Naive thymus-derived CD4-positive, alpha-beta T cell (primary cell): ENCODE data around the gene SRCAP. TPM values are rescaled to one million over a fixed set of nuclear protein-coding genes. Genes with fewer than 3 reads are reported as not detected.

ENCODE experiments used
- ATAC-seq: fragments of 150-1000 bp; cut with Tn5 transposase; 2 replicates; pipeline ENCODE4 v1.10.0; 2021; ENCODE audit warnings: mild to moderate bottlenecking, moderate library complexity
- CTCF ChIA-PET: fragments of 350-600 bp; sonication (Branson Sonifier 250); formaldehyde crosslinking; loops from one replicate; lab custom pipeline; 2021; ENCODE audit warnings: antibody characterized with exemption; lab: Charles Lee
- POLR2A ChIA-PET: fragments of 350-600 bp; sonication (Branson Sonifier 250); formaldehyde crosslinking; loops from one replicate; lab custom pipeline; 2021; ENCODE audit warnings: antibody characterized with exemption, inconsistent platforms; lab: Charles Lee
- DNase-seq, 9 donors: peaks; one replicate each; pipeline versions ENCODE4 v3.0.0 to v3.0.0-alpha.2; 2020 to 2022; ENCODE audit warnings: mixed read lengths in 1 of 9
- H3K27ac ChIP-seq: one replicate; pipeline ENCODE4 v1.7.0; 2013; ENCODE audit warnings: mild to moderate bottlenecking, low read depth, low read length, moderate library complexity
- H3K27me3 ChIP-seq, 2 donors: one replicate each; pipeline ENCODE4 v1.7.0; 2013; ENCODE audit warnings: low read length in 2 of 2, mild to moderate bottlenecking in 2 of 2, moderate library complexity in 2 of 2; ENCODE audit not compliant: control insufficient read depth in 2 of 2, insufficient read depth in 2 of 2
- H3K36me3 ChIP-seq, 3 experiments: 1 replicate in 2 of 3; 2 replicates in 1 of 3; pipeline ENCODE4 v1.7.0; 2013; ENCODE audit warnings: low read length in 3 of 3, mild to moderate bottlenecking in 3 of 3, moderate library complexity in 1 of 3; ENCODE audit not compliant: insufficient read depth in 3 of 3, control insufficient read depth in 2 of 3
- H3K4me1 ChIP-seq, 2 donors: one replicate each; pipeline ENCODE4 v1.7.0; 2013; ENCODE audit warnings: low read length in 2 of 2, mild to moderate bottlenecking in 2 of 2, moderate library complexity in 1 of 2; ENCODE audit not compliant: control insufficient read depth in 2 of 2, insufficient read depth in 2 of 2
- H3K4me3 ChIP-seq: 2 replicates; pipeline ENCODE4 v1.7.0; 2013; ENCODE audit warnings: mild to moderate bottlenecking, low read length
- H3K9me3 ChIP-seq, 3 experiments: 1 replicate in 2 of 3; 2 replicates in 1 of 3; pipeline ENCODE4 v1.7.0; 2013; ENCODE audit warnings: low read length in 3 of 3; ENCODE audit not compliant: control insufficient read depth in 2 of 3
- H3K27ac Mint-ChIP-seq, 9 donors: one replicate each; pipeline ENCODE4 v1.8.0; 2020 to 2022; ENCODE audit warnings: mixed read lengths in 9 of 9, mild to moderate bottlenecking in 8 of 9, moderate library complexity in 5 of 9, inconsistent platforms in 2 of 9
- H3K27me3 Mint-ChIP-seq, 5 donors: one replicate each; pipeline ENCODE4 v1.8.0; 2021 to 2022; ENCODE audit warnings: mixed read lengths in 5 of 5, mild to moderate bottlenecking in 1 of 5
- H3K36me3 Mint-ChIP-seq, 5 donors: one replicate each; pipeline ENCODE4 v1.8.0; 2020 to 2022; ENCODE audit warnings: mixed read lengths in 5 of 5, mild to moderate bottlenecking in 3 of 5, inconsistent platforms in 1 of 5
- H3K4me1 Mint-ChIP-seq, 7 donors: one replicate each; pipeline ENCODE4 v1.8.0; 2020 to 2022; ENCODE audit warnings: mixed read lengths in 7 of 7, mild to moderate bottlenecking in 3 of 7, inconsistent platforms in 1 of 7
- H3K4me3 Mint-ChIP-seq, 10 donors: one replicate each; pipeline ENCODE4 v1.8.0; 2020 to 2022; ENCODE audit warnings: mild to moderate bottlenecking in 10 of 10, mixed read lengths in 10 of 10, moderate library complexity in 6 of 10, inconsistent platforms in 2 of 10
- H3K9me3 Mint-ChIP-seq, 11 donors: one replicate each; pipeline ENCODE4 v1.8.0; 2020 to 2022; ENCODE audit warnings: mixed read lengths in 11 of 11, mild to moderate bottlenecking in 4 of 11, inconsistent platforms in 1 of 11, moderate library complexity in 1 of 11
- intact Hi-C, 2 donors: fragments of 100-400 bp; cut with micrococcal nuclease; formaldehyde crosslinking; loops; one replicate each; pipeline ENCODE4 v1.15.1; 2023
- polyA plus RNA-seq, 2 donors: library from polyadenylated mRNA; unstranded; fragments of 300-500 nt; fragmentation: Illumina TruSeq; gene quantifications; one replicate each; pipeline ENCODE4 v1.2.3, GENCODE V29; 2021
- total RNA-seq, 6 experiments: library from RNA in 5 of 6; stranded (reverse) in 5 of 6; gene quantifications; 1 replicate in 5 of 6; 2 replicates in 1 of 6; pipeline ENCODE4 v1.2.3 and lab custom pipeline; 2021 to 2026

Gene SRCAP
- total and polyA plus RNA-seq, 7 experiments from 2014 or later: 11.8 to 111 (median 86.7) TPM

DNA sequence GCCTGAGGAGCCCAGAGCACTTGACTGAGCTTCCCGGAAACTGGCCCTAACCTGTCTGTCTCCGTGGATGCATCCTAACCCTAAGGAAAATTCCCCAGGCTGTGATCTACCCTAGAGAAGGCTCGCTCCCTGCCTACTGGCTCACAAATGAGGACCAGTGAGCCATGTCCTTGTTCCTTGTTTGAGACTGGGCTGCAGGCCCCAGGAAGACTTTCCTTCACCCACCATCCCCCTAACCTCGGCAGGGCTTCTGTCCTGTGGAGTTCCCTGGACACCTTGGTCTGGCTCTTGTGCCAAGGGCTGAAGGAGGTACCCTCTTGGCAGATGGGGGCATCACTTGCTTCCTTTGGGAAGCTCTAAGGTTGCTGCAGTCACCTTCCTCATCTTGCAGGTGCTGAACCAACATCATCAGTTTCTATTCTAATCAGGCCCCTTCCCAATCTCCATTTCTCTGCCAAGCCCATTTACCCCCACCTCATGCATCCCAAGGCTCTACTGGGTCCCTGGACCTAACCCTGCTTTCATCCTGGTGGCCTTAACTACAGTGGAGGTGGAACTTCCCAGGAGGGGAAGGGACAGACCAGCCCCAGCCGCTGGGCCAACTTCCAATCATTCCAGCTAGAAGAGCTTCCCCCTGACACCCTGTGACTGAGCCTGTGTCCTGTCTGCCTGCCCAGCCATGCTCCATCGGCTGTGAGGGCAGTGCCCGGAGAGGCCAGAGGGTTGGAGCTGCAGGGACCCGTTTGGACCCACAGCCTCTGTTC, 75.6 kb downstream of the SRCAP start:
- CTCF ChIA-PET: no interaction called here
- no peak for ATAC-seq

DNA sequence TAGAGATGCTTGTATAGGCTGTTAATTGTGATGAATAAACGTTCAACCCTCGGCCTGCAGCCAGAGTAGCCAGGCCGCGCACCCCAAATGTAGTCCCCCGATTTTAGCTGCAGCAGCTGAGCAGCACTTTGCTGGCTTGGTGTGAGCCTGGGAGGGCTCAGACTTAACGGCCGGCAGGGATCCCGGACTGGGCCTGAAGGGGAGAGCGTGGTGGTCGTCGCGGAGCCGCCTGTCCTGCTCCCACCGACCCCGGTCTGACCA, 76.1 kb downstream of the SRCAP start:
- ChIA-PET POLR2A (interaction anchor here (0.5 to 2.6 kb wide), 9 partner anchors 9 to 676 kb away, joined by 3 to 9 read pairs (median 4); partner anchors contain the start of genes FBRS and RNF40), CTCF (no interaction called here)
- DNase-seq (no peak), ATAC-seq (no peak)
- Histone ChIP-seq H3K36me3 (peaks cover 0 to 45% (median 8%) of the 10 kb centered on the region in 3 experiments), H3K4me3 (peak overlapping the region; percentile 57), H3K27ac (peak overlapping the region; percentile 62), H3K9me3 (no peaks in the 10 kb centered on the region), H3K4me1 (peaks cover 0 to 4% of the 10 kb centered on the region in 2 donors), H3K27me3 (no peaks in the 10 kb centered on the region)
- Mint-ChIP-seq H3K27ac (peak overlapping the region in 7 of 9 donors; percentile 34 to 95 (median 73)), H3K36me3 (peaks cover 0 to 19% (median 4%) of the 10 kb centered on the region in 5 donors), H3K9me3 (no peaks in the 10 kb centered on the region), H3K4me1 (peaks cover 15 to 40% (median 25%) of the 10 kb centered on the region in 7 donors), H3K4me3 (peak overlapping the region; percentile 85 to 97 (median 90)), H3K27me3 (peaks cover 0 to 5% (median 0%) of the 10 kb centered on the region in 5 donors)
- intact Hi-C loops: loop anchor here (1.0 kb wide), 2 partner anchors 13 to 39 kb away; partner anchors contain the start of genes CFAP119 (in 2 of the 2) and RNF40 (in 2 of the 2)

More for the DNA sequence above, 75.6 kb downstream of the SRCAP start:
- Mint-ChIP-seq H3K9me3 (no peaks in the 10 kb centered on the region), H3K4me1 (peaks cover 15 to 40% (median 25%) of the 10 kb centered on the region in 7 donors), H3K27ac (peak overlapping the region in 6 of 9 donors; percentile 32 to 95 (median 72)), H3K4me3 (peak overlapping the region; percentile 85 to 97 (median 90)), H3K27me3 (peaks cover 0 to 5% (median 0%) of the 10 kb centered on the region in 5 donors), H3K36me3 (peaks cover 0 to 20% (median 4%) of the 10 kb centered on the region in 5 donors)
- POLR2A ChIA-PET: interaction anchor here (0.5 to 2.6 kb wide), 9 partner anchors 9 to 677 kb away, joined by 3 to 9 read pairs (median 4); partner anchors contain the start of genes FBRS and RNF40
- peaks cover 0 to 49% (median 10%) of the 10 kb centered on the region in 3 experiments for H3K36me3 ChIP-seq
- peak overlapping the region; percentile 62 for H3K27ac ChIP-seq
- no peak for DNase-seq
- no peaks in the 10 kb centered on the region for H3K9me3 ChIP-seq
- intact Hi-C loops: loop anchor here (1.0 kb wide), 2 partner anchors 12 to 40 kb away; partner anchors contain the start of genes CFAP119 (in 2 of the 2) and RNF40 (in 2 of the 2)
- no peaks in the 10 kb centered on the region for H3K27me3 ChIP-seq
- no peak overlapping the region for H3K4me3 ChIP-seq
- peaks cover 0 to 4% of the 10 kb centered on the region in 2 donors for H3K4me1 ChIP-seq

DNA sequence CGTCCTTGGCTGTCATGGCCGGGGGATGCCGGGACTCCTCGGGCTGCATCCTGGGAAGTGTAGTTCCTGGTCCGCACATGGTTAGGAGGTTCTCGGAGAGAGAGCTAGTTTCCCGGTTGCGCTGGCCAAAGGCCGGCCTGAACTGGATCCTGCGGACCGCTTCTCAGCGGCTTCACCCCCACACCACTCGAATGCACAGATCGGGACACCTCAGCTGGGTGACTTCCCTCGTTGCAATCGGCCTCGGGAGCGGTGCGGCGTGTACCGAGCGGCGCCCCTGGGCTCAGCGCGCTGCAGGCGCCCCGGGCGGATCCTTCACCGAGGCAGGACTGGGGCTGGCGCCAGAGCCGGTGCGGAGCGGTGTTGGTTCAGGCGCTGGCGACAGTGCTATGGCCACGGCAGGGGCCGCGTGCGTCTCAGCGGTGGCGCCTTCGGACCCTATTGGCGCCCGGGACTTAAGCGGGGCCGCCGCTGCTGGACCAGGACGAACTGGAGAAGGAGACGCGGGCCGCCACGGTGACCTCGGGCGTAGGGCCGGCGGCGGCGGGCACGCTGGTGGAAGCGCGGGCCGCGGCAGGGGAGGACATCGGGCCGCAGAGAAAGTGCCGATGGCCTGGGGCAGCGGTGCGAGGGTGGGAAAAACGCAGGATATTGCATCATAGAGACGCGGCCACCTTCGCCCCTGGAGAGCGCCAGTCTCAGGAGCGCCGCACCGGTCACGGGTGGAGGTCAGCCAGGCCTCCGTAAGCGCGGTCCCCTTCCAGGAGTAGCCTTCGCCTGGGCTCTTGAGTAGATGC, 76.6 kb downstream of the SRCAP start:
- Mint-ChIP-seq H3K27ac (peak overlapping the region in 7 of 9 donors; percentile 34 to 95 (median 73)), H3K4me3 (peak overlapping the region; percentile 85 to 97 (median 90))
- intact Hi-C loops: loop anchor here (1.0 kb wide), 2 partner anchors 13 to 39 kb away; partner anchors contain the start of genes CFAP119 (in 2 of the 2) and RNF40 (in 2 of the 2)

DNA sequence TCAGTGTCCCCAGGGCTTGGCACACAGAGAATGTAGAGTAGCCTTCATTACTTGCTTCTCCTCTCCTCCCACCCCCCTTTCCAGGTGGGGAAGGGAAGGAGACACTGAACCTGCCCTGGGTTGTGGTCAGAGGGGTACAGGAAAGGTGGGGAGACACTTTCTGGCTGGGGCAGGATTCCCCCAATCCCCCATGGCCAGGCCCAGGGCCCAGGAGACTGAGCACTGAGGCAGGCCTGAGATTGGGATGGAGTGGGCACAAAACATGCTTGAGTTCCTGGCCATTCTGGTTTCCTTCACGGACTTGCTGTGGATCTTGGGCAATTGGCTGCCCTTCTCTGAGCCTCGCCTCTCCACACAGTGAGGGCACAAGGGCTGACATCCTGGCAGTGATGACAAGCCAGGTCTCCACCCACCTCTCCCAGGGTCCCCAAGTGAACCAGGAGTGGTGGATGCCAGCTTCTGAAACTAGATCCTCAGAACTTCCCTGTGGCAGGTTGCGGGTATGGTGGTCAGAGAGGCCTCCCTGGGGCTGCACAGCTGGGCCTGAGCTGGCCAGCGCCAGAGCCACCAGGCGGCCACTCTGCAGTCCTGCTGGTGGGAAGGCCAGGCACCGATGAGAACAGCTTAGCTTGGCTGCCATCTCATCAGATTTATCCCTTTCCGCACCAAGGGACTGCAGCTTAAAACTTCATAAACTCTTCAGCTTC, 78.8 kb downstream of the SRCAP start:
- POLR2A ChIA-PET: interaction anchor here (0.9 to 1.6 kb wide), 2 partner anchors 25 to 28 kb away, joined by 3 to 6 read pairs; no protein-coding TSS in a partner anchor
- no peaks in the 10 kb centered on the region for H3K9me3 ChIP-seq
- Mint-ChIP-seq H3K4me1 (peaks cover 9 to 29% (median 19%) of the 10 kb centered on the region in 7 donors), H3K36me3 (peaks cover 0 to 10% (median under 1%) of the 10 kb centered on the region in 5 donors), H3K27ac (peak overlapping the region in 2 of 9 donors; percentile 8 to 34), H3K27me3 (peaks cover 0 to 5% (median 0%) of the 10 kb centered on the region in 5 donors), H3K9me3 (no peaks in the 10 kb centered on the region), H3K4me3 (peak overlapping the region in 8 of 10 donors; percentile 84 to 97 (median 90))
- H3K27ac ChIP-seq: no peak overlapping the region
- peaks cover 0 to 4% of the 10 kb centered on the region in 2 donors for H3K4me1 ChIP-seq
- CTCF ChIA-PET: interaction anchor here (1.1 kb wide), 1 partner anchor 123 kb away, joined by 4 read pairs; no protein-coding TSS in a partner anchor
- no peaks in the 10 kb centered on the region for H3K27me3 ChIP-seq
- no peak overlapping the region for H3K4me3 ChIP-seq
- ATAC-seq: no peak
- DNase-seq: no peak
- H3K36me3 ChIP-seq: peaks cover 0 to 30% (median 1%) of the 10 kb centered on the region in 3 experiments
- intact Hi-C loops: no loop called here

More for the DNA sequence above, 76.6 kb downstream of the SRCAP start:
- peaks cover 0 to 4% of the 10 kb centered on the region in 2 donors for H3K4me1 ChIP-seq
- Mint-ChIP-seq H3K36me3 (peaks cover 0 to 19% (median 4%) of the 10 kb centered on the region in 5 donors), H3K9me3 (no peaks in the 10 kb centered on the region), H3K4me1 (peaks cover 15 to 40% (median 25%) of the 10 kb centered on the region in 7 donors), H3K27me3 (peaks cover 0 to 5% (median 0%) of the 10 kb centered on the region in 5 donors)
- ATAC-seq (peak; percentile 84), DNase-seq (peak; percentile 32 to 64 (median 51))
- H3K9me3 ChIP-seq: no peaks in the 10 kb centered on the region
- no peaks in the 10 kb centered on the region for H3K27me3 ChIP-seq
- H3K4me3 ChIP-seq: peak overlapping the region; percentile 57
- CTCF ChIA-PET: interaction anchor here (0.7 kb wide), 1 partner anchor 11 kb away, joined by 3 read pairs; no protein-coding TSS in a partner anchor
- H3K27ac ChIP-seq: peak overlapping the region; percentile 62
- POLR2A ChIA-PET: interaction anchor here (0.5 to 2.6 kb wide), 10 partner anchors 8 to 676 kb away, joined by 3 to 9 read pairs (median 4); partner anchors contain the start of genes FBRS and RNF40
- H3K36me3 ChIP-seq: peaks cover 0 to 40% (median 6%) of the 10 kb centered on the region in 3 experiments

DNA sequence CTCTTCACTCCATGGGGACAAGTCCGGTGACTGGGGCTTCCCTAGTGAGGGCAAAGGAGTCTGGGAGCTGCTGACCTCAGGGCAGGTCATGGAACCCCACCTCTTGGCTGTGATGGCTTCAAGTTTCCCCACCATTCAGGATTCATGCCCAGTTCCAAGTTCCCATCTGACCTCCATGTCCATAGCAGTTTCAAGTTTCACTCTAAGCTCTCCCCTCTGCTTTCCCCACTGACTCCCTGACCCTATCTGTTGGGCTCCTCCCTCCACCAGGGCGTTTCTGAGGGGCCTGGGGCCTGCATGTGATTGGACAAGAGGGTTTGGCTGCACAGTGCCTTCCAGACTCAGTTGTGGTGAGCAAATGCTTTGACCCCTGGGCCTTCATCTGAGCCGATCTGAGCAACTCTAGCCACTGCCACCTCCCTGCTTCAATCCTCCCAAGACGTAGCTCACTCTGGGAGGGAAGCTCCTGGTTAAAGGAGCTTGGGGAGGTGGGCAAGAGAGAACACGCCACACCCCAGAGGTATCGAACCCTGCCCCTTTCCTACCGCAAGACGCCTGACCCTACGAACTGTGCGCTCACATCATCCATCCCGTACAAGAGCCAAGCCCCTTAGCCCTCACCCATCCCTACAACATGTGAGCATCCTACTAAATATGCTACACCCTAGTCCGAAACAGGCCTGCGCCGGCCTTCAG, 79.7 kb downstream of the SRCAP start:
- H3K36me3 Mint-ChIP-seq: peaks cover 0 to 11% (median 5%) of the 10 kb centered on the region in 5 donors
- H3K4me3 ChIP-seq: no peak overlapping the region
- CTCF ChIA-PET: no interaction called here
- H3K27ac ChIP-seq: no peak overlapping the region
- no peak for DNase-seq
- H3K27me3 Mint-ChIP-seq: peaks cover 0 to 5% (median 0%) of the 10 kb centered on the region in 5 donors
- POLR2A ChIA-PET: interaction anchor here (1.6 kb wide), 1 partner anchor 27 kb away, joined by 6 read pairs; no protein-coding TSS in a partner anchor
- peak overlapping the region in 2 of 10 donors; percentile 9 to 39 for H3K4me3 Mint-ChIP-seq
- no peaks in the 10 kb centered on the region for H3K9me3 Mint-ChIP-seq
- peaks cover 0 to 4% of the 10 kb centered on the region in 2 donors for H3K4me1 ChIP-seq
- intact Hi-C loops: no loop called here
- peaks cover 0 to 29% (median 0%) of the 10 kb centered on the region in 3 experiments for H3K36me3 ChIP-seq
- peak overlapping the region in 2 of 9 donors; percentile 13 to 38 for H3K27ac Mint-ChIP-seq
- no peaks in the 10 kb centered on the region for H3K27me3 ChIP-seq
- no peaks in the 10 kb centered on the region for H3K9me3 ChIP-seq
- peaks cover 7 to 28% (median 13%) of the 10 kb centered on the region in 7 donors for H3K4me1 Mint-ChIP-seq
- ATAC-seq: no peak
